Effector memory CD4-positive, alpha-beta T cell (primary cell): ENCODE data around the gene PPM1B.
"Not testable (repeated sequence)": the region's sequence is repeated elsewhere in the genome, so short reads cannot be mapped to it uniquely, and the experiment has no call there.

ENCODE experiments used
- DNase-seq, 3 donors: peaks; one replicate each; pipeline ENCODE4 v3.0.0-alpha.2; 2020
- H3K27ac ChIP-seq: 2 replicates; pipeline ENCODE4 v1.7.0; 2013; ENCODE audit warnings: mild to moderate bottlenecking, low read length, moderate library complexity; ENCODE audit not compliant: insufficient read depth, poor library complexity, severe bottlenecking
- H3K27me3 ChIP-seq: replicated peaks from 2 replicates; pipeline ENCODE4 v1.7.0; 2013; ENCODE audit warnings: mild to moderate bottlenecking, low read length; ENCODE audit not compliant: insufficient read depth, control insufficient read depth, poor library complexity, severe bottlenecking
- H3K36me3 ChIP-seq: 2 replicates; pipeline ENCODE4 v1.7.0; 2013; ENCODE audit warnings: mild to moderate bottlenecking, low read length, moderate library complexity; ENCODE audit not compliant: control insufficient read depth, insufficient read depth
- H3K4me1 ChIP-seq: 2 replicates; pipeline ENCODE4 v1.7.0; 2013; ENCODE audit warnings: low read length, mild to moderate bottlenecking; ENCODE audit not compliant: control insufficient read depth, insufficient read depth, poor library complexity, severe bottlenecking
- H3K4me3 ChIP-seq: 2 replicates; pipeline ENCODE4 v1.7.0; 2013; ENCODE audit warnings: low read length, low read depth, mild to moderate bottlenecking; ENCODE audit not compliant: insufficient read depth, poor library complexity, severe bottlenecking
- H3K9me3 ChIP-seq: 2 replicates; pipeline ENCODE4 v1.7.0; 2013; ENCODE audit warnings: mild to moderate bottlenecking, low read length, moderate library complexity; ENCODE audit not compliant: control insufficient read depth

The PPM1B gene

DNA sequence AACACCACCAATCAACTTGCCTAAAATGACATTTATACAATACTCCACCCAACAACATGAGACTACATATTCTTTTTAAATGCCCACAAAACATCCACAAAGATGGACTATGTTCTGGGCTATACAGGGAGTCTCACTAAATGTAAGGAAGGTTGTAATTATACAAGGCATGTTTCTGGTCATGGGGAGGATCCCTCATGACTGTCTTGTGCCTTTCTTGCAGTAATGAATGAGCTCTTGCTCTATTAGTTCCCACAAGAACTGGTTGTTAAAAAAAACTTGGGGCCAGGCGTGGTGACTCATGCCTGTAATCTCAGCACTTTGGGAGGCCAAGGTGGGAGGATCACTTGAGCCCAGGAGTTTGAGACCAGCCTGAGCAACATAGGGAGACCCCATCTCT is 89.1 kb downstream of the PPM1B start:
- not testable (repeated sequence) for H3K36me3 ChIP-seq, H3K4me1 ChIP-seq, H3K4me3 ChIP-seq, H3K27me3 ChIP-seq, DNase-seq, H3K9me3 ChIP-seq, H3K27ac ChIP-seq

DNA sequence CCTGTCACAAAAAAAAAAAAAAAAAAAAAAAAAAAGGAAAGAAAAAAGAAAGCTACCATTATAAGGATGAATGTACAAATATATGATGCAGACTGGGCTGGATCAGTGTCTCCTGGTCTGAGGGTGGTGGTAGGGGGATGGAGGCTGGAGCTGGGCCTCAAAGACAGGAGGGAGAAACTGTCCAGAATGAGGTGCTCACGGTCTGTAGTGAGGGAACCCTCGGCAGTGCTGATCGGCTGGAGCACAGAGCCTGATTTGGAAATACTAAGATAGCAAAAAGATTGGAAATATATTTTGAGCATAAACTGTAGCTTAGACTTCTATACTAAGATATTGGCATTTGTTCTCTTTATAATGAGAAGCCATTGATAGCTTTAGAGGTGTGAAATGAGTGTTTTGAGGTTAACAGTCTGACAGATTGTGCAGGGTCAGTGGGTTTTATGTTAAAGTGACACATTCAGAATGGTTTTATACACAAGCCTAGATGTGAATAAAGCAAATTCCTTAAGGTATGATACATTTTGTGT is 98.7 kb downstream of the PPM1B start:
- H3K9me3 ChIP-seq, result no peaks in the 10 kb centered on the region

DNA sequence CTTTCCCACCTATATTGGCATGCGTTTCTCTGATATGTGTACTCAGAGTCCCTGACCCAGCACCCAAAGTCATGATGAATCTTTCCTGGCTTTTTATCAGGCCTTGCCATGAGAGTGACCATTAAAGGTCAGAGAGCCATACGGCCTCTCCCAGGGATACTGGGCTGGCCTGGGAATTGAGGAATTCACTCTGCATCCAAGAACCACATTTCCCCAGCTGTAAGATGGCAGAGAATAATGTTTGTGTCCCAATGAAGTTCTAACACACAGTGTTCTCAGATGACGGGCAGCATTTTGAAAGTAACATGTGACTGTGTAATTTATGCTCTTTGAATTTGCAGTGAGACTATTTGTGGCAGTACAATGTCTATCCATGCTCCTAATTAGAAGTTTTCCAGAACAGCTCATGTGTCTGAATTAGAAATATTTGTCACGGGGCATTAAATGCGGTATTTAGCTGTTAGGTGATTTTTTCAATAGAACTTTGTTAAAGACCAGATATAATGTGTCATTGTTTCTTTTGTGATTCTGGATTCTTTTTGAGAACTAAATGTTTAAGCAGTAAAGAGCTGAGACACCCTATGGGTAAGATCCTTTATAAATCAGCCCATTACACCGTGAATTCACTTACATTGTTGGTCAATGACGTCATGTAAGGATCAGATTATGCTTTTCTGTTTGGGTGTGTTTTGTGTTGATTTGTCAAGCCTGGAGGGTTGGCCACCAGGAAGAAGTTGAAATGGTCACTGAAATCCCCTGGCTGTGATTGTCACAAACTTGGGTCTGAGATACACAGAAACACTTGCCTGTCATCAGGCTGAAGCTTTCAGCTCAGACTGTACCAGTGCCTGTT is 99.3 kb downstream of the PPM1B start:
- Histone ChIP-seq H3K27ac (no peak overlapping the region), H3K4me1 (no peaks in the 10 kb centered on the region), H3K27me3 (no peaks in the 10 kb centered on the region), H3K4me3 (no peak overlapping the region), H3K36me3 (no peaks in the 10 kb centered on the region), H3K9me3 (no peaks in the 10 kb centered on the region)
- no peak for DNase-seq

More for the DNA sequence above, 98.7 kb downstream of the PPM1B start:
- Histone ChIP-seq H3K27me3 (no peaks in the 10 kb centered on the region), H3K4me3 (no peak overlapping the region), H3K27ac (no peak overlapping the region), H3K4me1 (no peaks in the 10 kb centered on the region), H3K36me3 (no peaks in the 10 kb centered on the region)
- DNase-seq, result no peak

DNA sequence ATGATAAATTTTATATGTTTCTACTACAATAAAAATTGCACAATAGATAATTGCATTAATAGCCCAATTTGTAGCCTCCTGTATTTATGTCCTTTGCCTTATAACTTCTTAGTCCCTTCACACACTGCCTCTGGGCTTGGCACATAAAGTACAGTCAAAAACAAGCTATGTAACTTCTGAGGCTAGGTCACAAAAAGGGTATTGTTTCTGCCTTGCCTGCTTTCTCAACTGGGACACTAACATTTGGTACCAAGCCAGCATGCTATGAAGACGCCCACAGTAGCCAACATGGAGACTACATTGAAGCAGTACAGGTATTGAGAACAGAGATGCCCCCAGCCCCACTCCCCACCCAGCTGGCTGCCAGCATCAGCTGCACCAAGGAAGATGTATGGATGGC is 101.2 kb downstream of the PPM1B start:
- H3K27me3 ChIP-seq, result no peaks in the 10 kb centered on the region
- no peaks in the 10 kb centered on the region for H3K9me3 ChIP-seq
- no peaks in the 10 kb centered on the region for H3K4me1 ChIP-seq
- no peak for DNase-seq
- no peaks in the 10 kb centered on the region for H3K36me3 ChIP-seq
- no peak overlapping the region for H3K4me3 ChIP-seq
- no peak overlapping the region for H3K27ac ChIP-seq

DNA sequence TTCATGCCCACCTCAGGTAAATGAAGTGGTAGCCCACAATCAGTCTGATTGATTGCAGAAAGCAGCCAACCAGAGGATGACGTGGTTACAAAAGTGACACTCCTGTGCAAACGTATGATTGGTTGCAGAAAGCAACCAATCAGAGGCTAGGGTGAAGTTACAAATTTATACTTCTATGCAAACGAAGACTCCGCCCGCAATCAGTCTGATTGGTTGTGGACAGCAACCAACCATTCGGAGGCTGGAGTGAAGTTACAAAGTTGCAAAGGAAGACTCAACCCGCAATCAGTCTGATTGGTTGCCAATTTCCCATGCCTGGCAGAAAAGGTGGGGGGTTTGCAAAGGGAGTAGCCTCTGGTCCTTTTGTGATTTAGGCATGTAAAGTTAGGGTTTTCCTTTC is 102.6 kb downstream of the PPM1B start:
- no peaks in the 10 kb centered on the region for H3K27me3 ChIP-seq
- no peak overlapping the region for H3K27ac ChIP-seq
- DNase-seq, result no peak
- H3K36me3 ChIP-seq, result no peaks in the 10 kb centered on the region
- no peaks in the 10 kb centered on the region for H3K4me1 ChIP-seq
- no peak overlapping the region for H3K4me3 ChIP-seq
- H3K9me3 ChIP-seq, result no peaks in the 10 kb centered on the region

DNA sequence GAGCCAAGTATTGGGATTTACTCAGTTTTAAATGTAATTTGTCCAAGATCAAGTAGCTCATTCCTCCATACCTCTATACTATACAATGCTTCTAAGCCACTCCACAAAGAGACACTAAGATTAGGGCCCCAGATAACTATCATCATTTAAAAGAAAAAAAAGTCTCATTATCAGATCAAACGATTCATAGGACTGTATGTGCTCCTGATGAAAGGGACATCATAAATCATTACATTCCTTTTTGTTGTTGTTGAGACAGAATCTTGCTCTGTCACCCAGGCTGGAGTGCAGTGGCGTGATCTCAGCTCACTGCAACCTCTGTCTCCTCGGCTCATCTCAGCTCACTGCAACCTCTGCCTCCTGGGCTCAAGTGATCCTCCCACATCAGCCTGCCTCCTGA is 104.4 kb downstream of the PPM1B start:
- Histone ChIP-seq H3K27me3 (no peaks in the 10 kb centered on the region), H3K4me1 (no peaks in the 10 kb centered on the region), H3K4me3 (no peak overlapping the region), H3K9me3 (no peaks in the 10 kb centered on the region), H3K36me3 (no peaks in the 10 kb centered on the region), H3K27ac (no peak overlapping the region)
- no peak for DNase-seq

DNA sequence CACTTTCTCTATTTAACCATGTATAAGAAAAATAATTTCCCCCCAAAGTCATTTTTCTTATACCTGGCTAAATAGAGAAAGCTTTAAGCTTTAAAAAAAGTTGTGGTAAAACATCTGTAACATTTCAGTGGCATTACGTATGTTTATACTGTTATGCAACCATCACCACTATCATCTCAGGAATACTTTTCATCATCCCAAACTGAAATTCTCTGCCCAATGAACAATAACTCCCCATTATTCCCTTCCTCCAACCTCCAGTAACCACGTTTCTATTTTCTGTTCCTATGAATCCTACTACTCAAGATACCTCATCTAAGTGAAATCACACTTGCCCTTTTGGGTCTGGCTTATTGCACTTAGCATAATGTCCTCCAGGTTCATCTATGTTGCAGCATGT is 104.9 kb downstream of the PPM1B start:
- H3K4me3 ChIP-seq, result no peak overlapping the region
- H3K27me3 ChIP-seq, result no peaks in the 10 kb centered on the region
- H3K4me1 ChIP-seq, result no peaks in the 10 kb centered on the region
- H3K27ac ChIP-seq, result no peak overlapping the region
- no peaks in the 10 kb centered on the region for H3K9me3 ChIP-seq
- no peaks in the 10 kb centered on the region for H3K36me3 ChIP-seq
- DNase-seq, result no peak

DNA sequence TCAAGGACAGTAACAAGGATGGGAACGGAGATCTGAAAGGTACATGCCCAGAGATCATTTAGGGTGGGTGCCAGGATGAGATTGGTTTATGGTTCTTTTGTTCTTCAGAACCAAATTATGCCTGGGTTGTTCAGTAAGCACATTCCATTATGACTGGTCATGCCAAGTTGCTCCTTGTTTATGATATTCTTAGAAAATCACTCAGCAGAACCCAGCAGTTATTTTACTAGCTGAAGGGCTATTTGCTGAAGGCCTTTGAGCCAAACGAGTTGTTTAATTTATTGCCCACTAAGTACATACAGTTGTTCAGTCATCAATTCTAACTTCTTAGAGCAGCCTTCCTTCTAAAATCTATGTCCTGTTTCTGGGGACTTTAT is 107.2 kb downstream of the PPM1B start:
- Histone ChIP-seq H3K9me3 (no peaks in the 10 kb centered on the region), H3K4me1 (no peaks in the 10 kb centered on the region), H3K27ac (no peak overlapping the region), H3K36me3 (no peaks in the 10 kb centered on the region), H3K27me3 (no peaks in the 10 kb centered on the region), H3K4me3 (no peak overlapping the region)
- no peak for DNase-seq

DNA sequence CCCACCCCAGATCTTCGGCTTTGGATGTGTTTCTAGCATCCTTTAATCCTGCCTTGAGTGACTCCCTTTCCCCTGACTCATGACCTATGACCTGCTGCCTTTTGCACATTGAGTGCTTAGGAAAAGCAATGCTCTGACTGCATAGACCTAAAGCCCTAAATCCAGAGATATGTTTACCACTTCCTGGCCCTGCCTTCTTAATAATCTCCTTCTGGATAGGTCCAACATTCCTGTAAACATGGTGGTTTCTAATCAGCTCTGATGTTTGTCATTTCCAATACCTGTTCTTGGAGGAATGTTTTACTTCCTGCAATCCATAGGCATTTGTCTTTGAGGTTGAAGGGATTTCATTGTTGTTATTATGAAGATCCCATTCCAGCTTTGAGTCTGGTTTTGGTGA is 108.9 kb downstream of the PPM1B start:
- H3K9me3 ChIP-seq, result no peaks in the 10 kb centered on the region
- H3K4me1 ChIP-seq, result no peaks in the 10 kb centered on the region
- H3K27me3 ChIP-seq, result no peaks in the 10 kb centered on the region
- H3K27ac ChIP-seq, result no peak overlapping the region
- no peaks in the 10 kb centered on the region for H3K36me3 ChIP-seq
- H3K4me3 ChIP-seq, result no peak overlapping the region
- no peak for DNase-seq

DNA sequence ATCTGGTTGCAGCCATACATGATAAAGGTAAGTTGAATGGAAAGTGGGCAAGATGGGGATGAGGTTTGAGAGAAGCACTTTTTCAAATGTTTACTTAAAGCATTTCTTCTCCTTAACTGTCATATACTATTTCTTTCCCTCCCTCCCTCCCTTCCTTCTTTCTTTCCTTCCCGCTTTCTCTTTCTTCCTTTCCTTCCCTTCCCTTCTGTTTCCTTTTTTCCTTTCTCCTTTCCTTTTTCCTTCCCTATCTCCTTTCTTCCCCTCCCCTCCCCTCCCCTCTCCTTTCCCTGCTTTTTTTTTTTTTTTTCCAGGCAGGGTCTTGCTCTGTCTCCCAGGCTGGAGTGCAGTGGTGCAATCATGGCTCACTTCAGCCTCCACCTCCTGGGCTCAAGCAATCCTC is 112.2 kb downstream of the PPM1B start:
- Histone ChIP-seq H3K4me1 (no peaks in the 10 kb centered on the region), H3K9me3 (no peaks in the 10 kb centered on the region), H3K36me3 (no peaks in the 10 kb centered on the region), H3K27ac (no peak overlapping the region), H3K4me3 (no peak overlapping the region), H3K27me3 (no peaks in the 10 kb centered on the region)
- no peak for DNase-seq
